GM18499 (cell line): ENCODE data around the gene THBD.
A peak's percentile ranks its signal among the peaks of the same experiment; 100 is the strongest.

Experiments used
- ATAC-seq: cut with Tn5 transposase; IDR thresholded peaks from one replicate; pipeline ENCODE4 v1.9.1; 2021; ENCODE audit warnings: moderate number of reproducible peaks; ENCODE audit not compliant: insufficient read depth, unreplicated experiment

THBD gene, protein sequence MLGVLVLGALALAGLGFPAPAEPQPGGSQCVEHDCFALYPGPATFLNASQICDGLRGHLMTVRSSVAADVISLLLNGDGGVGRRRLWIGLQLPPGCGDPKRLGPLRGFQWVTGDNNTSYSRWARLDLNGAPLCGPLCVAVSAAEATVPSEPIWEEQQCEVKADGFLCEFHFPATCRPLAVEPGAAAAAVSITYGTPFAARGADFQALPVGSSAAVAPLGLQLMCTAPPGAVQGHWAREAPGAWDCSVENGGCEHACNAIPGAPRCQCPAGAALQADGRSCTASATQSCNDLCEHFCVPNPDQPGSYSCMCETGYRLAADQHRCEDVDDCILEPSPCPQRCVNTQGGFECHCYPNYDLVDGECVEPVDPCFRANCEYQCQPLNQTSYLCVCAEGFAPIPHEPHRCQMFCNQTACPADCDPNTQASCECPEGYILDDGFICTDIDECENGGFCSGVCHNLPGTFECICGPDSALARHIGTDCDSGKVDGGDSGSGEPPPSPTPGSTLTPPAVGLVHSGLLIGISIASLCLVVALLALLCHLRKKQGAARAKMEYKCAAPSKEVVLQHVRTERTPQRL

DNA sequence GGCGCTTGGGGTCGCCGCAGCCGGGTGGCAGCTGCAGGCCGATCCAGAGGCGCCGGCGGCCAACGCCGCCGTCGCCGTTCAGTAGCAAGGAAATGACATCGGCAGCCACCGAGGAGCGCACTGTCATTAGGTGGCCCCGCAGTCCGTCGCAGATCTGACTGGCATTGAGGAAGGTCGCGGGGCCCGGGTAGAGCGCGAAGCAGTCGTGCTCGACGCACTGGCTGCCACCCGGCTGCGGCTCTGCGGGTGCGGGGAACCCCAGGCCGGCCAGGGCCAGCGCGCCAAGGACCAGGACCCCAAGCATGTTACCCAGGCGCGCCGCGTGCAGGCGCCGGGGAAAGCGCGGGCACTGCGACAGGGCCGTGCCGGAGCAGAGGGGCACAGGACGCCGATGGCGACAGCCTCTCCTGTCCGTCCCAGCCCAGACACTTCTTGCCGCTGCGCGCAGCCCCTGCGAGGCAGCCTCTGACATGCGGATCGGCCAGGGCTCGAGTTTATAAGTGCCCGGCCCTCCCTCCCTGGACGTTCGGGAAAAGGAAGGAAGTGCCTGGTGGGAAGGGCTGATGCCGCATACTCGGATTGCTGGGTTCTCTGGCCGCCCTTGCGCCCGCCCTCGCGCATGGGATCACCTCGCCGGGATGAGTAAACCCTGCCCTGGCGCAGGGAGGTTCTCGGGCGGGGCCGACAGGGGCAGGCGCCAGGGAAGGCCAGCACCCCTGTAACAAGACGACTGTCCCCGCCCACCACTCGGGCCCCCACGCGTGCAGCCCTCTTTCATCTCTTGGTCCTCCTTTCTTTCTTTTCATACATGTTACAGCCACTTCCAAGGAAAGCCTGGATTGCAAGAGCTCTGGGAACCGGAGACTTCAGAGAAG lies at the start of gene THBD:
Gene THBD (minus strand): TSS at position 472 of the 875 bp plus-strand sequence. CDS start 168 bp downstream, at position 304.
- no peak for ATAC-seq

DNA sequence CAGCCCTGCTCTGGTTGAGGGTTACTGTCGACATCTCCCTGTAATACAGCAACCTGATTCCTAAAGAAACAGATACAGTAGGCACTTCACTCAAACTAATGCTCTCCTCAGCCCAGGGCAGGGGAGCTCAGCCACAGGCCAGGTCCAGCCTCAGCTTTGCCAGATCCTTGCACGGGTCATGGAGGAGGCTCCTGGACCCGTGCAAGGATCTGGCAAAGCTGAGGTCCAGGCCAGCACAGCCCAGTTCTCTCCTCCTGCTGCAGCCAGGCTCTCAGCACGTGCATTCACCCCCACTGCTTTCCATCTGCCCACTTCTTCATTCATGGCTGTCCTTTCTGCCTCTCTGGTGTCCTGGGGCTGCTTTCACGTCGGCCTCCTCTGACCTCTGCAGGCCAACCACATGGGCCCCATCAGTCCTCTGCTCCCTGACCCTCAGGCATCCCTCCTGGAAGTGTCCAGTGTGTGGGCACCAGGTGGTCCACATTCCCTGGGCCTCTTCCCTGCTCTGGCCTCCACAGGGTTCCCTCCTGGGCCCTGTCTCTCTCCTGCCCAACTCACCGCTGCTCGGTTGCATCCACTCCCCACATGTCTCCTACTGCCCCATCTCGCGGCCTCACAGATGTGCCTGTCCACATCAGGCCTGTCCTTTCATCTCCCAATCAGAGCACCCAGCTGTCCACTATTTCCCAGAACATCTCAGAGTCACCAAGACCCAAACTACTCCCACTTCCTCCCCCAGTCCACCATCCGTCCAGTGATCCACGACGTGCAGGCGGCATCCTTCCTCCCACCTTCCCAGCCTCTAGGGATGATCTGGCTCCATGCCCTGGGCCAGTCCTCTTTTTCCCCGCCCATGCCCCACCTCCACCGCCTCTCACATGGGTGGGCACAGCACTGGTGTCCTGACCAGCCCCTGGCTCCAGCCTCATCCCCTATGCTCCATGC lies 48.4 kb upstream of the THBD start:
- no peak for ATAC-seq

DNA sequence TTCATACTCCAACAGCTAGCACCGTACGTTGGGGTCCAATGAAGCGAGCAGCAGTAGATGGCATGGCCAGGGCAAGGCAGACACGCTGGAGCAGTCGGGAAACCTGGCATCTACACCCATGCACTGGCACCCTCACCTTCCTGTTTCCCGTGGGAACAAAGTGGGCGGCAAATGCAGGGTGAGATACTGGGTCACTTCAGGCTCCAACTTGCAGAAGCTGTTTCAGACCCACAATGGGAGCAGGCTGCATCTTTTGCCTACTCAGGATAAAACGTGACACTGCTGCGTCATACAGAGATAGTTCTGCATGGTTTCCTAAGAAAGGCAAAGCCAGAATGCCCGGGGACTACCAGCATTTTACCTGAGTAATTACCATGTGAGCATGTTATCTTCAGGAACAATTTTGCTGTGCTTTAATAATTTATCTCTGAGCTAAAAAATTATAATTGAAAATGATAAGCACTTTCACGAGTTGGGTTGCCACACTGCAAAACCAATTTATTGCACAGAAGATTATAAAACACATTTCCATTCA lies 47.6 kb upstream of the THBD start:
- ATAC-seq = no peak

DNA sequence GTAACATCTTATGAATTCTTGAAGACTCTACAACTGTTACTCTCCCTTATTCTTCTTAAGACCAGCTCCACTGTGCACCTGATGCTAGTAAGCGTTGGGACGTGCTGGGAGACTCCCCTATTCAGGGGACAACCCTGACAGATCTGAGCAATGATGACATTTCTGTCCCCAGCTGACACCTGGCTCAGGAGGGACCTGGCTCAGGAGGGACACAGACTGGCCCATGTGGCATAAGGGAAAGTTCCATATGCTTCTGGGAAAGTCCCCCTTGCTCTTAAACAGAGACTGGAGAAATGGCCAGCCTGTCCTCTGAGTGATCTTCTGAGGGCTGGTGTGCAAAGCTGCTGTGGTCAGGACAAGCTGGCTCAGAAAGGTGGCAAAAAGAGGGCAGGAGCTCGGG lies 46.6 kb upstream of the THBD start:
- ATAC-seq = no peak

DNA sequence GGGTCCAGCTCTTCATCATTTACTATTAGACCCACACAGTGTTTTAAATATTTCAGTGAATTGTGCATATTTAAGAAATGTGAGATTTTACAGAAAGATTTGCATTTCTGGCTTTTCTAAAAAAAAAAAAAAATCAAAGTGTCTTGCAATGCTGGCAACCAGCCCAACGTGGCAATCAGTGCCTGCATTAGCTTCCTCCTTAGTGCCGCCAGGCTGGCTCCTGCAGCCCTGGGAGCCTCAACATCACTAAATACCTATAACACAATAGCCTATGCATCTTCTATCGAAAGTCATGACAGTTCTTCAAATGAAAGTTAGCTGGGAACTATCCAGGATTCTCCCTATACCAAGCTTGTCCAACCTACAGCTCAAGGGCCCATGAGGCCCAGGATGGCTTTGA lies 46.0 kb upstream of the THBD start:
- ATAC-seq = no peak

DNA sequence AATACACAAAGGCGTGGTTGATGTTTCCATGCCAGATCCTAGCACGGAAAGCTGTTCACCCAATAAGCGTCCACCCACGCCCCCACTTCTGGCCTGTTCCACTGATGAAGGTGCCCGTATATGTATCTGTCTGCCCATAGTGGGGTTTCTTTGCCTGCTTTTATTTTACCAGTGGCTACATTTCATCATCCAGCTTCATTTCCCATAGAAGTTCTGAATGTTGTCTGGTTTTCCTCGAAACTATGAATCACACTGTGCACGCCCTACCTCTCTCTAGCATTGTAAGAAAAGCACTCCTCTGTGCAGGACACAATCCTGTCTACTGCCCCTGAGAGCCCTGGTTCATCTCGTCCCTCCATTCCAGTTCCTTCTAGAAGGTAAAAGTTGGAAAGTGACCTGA lies 45.5 kb upstream of the THBD start:
- ATAC-seq = no peak

DNA sequence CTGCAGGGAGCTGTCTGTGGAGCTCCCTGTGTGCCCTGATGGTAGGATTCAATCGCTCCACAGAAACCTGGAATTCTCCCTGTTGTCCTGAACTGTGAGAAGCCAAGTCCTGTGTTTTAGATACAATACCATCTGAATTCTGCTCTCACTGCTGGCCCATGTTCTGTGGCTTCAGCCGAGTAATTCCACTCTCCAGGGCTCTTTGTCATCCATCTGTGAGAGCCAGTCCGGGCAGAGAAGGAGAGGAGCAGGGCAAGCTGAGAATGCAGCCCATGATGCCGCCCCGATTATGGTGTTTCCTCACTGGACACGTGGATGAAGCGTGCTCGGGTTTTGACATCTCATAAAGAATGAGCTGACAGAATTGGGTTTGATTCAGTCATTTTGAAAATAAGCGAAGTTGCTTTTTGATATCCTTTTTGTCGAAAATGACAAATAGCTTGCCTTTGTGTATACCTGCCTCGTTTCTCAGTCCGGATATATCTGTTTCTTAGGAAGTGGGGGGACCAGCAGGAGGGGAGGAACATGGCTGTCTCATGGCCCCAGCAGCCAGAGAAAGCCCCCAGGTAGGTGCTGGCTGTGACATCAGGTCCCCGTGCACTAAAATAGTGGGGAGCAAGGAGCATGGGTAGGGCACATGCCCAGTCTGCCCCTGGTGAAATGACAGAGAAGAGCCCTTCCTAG lies 44.9 kb upstream of the THBD start:
- no peak for ATAC-seq

DNA sequence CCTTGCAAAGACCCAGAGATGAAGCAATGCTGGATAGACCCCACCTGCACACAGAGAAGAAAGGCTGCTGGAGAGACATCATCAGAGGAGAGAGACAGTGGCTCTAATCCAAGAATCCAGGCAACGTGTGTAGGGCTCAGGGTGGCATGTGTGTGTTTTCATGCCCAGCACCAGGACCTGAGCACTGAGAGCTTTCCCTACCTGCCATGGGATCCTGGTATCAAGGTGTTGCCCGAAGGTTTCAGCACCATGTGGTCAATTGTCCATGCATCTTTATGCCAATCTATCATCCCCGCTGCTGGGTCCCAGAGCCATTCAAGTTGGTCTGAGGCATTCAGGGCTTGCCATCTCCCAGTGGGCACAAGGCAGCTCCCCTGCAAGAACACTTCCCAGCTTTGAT lies 44.1 kb upstream of the THBD start:
- no peak for ATAC-seq

DNA sequence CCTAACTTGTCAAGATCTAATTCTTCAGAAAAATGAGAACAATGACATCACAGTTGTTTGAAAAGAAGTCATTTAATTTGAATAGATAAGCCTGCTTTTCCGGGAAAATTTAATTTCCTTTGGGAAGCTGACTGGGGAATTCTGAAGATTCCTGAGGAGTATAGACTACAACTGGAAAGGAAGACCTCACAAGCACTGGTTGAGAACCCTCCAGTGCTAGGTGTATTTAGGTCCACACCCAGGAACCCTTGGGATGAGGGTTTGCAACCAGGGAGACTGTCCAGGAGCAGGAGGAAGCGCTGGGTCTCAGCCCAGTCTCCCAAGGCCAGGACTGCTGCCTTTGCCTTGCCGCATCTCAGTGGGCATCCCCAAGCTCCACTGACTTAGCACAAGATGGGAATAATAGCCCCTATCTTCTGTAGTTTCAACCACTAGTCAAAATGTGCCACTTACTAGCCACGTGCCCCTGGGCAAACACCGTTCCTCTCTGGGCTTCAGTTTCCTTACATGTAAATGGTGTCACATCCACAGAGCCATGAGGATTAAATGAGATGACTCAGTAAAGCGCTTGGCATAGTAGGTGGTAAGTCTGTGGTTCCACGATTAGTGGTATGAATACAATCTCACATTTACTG lies 43.5 kb upstream of the THBD start:
- no peak for ATAC-seq

DNA sequence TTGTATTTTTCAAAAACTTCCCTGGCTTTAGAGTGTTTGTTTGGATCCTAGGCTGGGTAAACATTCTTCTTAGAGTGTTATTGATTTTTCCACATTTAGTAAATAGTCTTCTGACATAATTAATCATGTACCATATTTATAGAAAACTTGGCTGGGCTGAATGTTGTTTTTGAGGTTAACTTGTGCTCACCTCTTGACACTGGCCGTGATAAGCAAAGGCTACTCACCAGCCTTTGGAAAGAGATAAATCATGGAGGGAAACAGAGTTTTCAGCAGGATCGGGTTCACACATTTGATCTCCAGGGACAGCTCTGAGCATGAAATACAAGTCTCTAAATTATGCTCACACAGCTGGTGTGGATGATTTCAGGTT lies 42.9 kb upstream of the THBD start:
- ATAC-seq = no peak

DNA sequence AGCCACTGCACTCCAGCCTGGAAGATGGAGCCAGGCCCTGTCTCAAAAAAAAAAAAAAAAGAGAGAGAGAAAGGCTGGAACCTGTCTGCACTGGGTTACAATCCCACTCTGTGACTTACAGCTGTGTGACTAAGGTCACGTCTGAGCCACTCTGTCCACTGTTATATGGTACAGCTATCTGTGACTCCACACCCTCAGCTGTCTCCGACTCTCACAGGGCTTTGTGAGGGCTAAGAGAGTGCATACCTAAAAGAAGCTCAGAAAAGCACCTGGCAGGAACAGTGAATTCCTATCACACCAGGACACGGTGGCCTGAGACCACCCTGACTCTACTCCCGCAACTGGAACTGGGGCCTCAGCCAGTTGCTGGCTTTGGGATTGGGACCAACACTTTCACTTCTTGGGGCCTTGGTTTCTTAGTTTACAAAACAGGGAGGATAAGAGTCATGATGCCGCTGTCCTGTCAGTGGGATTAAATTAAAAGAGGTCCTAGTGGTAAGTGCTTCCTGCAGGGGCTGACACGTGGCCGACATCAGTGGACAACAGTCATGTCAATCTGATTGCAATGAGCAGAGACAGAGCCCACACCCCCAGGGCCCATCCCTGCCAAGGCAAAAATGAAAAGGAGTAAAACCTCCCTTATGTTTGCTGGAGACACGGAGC lies 42.4 kb upstream of the THBD start:
- ATAC-seq = no peak

DNA sequence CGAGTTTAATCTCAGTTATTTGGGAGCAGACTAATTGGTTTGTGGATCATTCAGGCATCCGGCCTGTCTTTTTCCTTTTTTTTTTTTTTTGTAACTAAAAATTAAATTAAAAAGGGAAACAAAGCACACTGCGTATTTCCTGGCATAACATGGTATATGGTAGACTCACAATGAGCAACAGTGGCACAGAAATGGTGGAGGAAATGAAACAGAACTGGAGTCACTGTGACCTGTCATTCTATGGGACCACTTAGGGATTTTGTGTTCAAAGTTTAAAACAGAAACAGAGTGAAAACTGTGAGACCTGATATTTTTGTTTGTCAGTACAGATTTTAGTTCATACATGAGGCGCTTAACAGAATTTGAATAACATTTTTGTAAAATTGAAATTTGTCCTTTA lies 41.4 kb upstream of the THBD start:
- no peak for ATAC-seq

DNA sequence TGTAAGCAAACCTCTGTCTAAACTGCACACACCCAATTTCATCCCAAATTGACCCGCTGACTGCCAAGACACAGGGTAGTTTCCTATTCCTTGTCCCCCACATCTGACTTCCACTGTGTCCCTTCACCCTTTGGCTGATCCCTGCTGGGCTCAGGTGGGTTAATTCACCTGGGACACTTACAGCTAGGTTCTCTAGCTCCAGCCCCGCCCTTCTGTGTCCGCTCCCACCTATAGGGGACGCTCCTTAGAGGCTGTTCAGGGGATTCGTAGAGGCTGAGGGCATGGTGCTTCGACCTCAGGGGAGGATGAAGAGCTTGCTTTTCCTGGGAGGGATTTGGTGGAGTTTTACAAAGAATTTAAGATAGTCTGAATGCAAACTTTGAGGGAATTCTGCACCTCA lies 40.7 kb upstream of the THBD start:
- no peak for ATAC-seq

DNA sequence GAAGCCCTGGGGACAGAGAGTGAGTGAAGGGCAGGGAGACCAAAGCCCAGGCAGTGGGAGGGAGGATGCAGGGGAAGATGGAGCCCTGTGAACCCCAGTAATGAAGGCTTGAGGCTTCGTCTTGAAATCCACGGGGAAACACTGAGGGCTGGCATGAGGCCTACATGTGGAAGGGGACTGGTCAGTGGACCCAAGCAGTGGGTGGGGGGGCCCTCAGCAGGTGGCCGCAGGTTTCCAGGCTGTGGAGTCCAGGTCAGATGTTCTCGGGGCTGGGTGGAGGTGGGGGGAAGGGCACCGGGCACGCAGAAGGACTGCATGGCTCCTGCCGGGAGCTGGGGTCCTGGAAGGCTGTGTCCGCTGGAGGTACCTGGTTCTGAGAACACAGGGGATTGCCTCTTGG lies 39.4 kb upstream of the THBD start:
- ATAC-seq = no peak

DNA sequence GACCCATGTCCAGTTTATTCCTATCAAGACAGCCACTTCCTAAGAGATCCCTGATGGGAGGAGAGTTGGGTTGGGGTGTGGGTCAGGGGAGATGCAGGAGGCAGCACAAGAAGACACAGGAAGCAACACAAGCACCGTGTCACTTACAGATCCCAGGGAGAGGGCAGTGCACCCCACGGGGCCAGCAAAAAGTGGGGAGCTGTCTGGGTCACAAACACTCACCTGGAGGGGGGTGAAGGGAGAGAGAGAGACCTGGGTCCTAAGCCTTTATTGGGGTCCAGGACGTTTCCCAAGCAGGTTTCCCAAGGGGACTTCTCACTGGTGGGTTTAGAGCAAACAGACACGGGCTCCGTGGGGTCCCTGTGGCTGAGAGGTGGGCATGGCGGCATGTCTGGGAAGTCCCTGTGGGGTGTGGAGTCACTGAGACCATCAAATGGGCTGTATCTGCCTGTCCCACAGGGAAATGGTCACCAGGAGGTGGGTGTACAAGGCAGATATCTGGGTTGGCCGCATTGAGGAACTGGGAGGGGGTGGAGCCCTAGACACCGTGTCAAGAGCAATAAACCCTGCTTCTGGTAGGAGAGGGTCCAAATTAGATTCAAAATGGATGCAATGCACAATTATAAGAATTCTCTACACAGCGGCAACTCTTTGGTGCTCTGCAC lies 38.2 kb upstream of the THBD start:
- no peak for ATAC-seq

DNA sequence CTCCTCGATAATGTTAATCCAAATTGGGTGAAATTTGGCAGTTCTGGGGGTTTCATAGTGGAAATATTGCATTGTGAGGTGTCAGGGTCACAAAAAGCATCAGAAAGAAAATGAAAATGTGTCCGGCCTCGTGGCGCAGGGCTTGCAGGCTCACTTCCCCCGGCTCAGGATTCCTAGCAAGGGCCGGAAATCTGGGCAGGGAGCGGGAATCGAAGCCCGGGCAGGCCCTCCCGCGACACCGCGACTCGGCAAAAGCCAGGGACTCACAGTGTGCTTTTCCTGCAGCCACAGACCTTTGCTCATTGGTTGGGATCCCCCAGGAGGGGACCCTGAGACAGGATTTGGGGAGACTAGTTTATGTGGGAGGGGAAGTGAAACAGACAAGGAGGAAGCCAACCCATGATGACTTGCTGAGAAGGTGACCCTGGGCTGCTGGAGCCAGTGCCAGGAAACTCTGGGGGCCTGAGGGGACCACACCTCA lies 37.5 kb upstream of the THBD start:
- no peak for ATAC-seq

DNA sequence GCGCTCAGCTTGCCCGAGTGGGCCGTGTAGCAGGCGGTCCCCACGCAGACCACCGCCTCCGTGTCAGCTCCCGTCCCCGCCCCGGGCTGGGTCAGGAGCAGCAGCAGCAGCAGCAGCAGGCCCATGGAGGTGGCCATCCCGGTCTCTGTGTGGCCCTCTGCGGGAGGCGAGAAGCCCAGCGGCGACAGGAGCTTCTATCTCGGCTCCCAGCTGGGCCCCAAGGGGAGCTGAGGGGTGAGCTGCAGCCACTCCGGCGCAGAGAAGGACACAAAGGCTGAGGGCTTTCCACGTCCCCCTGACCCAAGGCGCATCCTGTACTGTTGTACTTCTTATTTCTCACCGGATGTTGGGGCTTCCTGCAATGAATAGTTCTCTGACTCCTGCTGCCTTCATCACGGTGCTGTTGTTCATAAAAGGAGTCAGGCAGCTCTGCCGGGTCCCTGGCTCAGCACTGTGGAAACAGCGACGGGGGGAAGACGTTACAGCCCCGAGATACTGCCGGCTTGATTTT lies 36.6 kb upstream of the THBD start, which contains the start of gene CD93:
Gene CD93 (minus strand): TSS at position 269 of the 511 bp plus-strand sequence. CDS start 132 bp downstream, at position 137.
- ATAC-seq = peak; percentile 58
